SK-N-SH (cell line): ENCODE measurements around the gene VGLL4. TPM values are rescaled to one million over a fixed set of nuclear protein-coding genes. Genes with fewer than 3 reads are reported as not detected.

Experiments used
- CTCF ChIA-PET: fragments of 300-600, 350-600 bp; formaldehyde crosslinking; extraction: SDS; loops from one replicate; lab custom pipeline; 2021; lab: Yijun Ruan, JAX
- POLR2A ChIA-PET: fragments of 350-600 bp; sonication (Branson Sonifier 250); formaldehyde crosslinking; extraction: SDS; loops from one replicate; lab custom pipeline; 2020; ENCODE audit warnings: antibody characterized with exemption, inconsistent platforms; lab: Yijun Ruan, JAX
- DNase-seq: peaks from one replicate; pipeline ENCODE4 v3.0.0; 2012
- H2AFZ ChIP-seq: fragments of 200-600 bp; sonication (generic); 2 replicates; pipeline ENCODE4 v1.8.1; 2016; ENCODE audit warnings: antibody characterized with exemption, mild to moderate bottlenecking, low read depth
- H3F3A ChIP-seq: fragments of 200-600 bp; sonication (generic); replicated peaks from 2 replicates; pipeline ENCODE3; 2016; ENCODE audit warnings: antibody characterized with exemption, mild to moderate bottlenecking; ENCODE audit not compliant: insufficient read depth
- H3K27ac ChIP-seq, 2 experiments: fragments of 200-500 bp in 1 of 2; fragments of 200-600 bp in 1 of 2; sonication (Bioruptor generic) in 1 of 2; sonication (generic), shearing (Covaris generic) in 1 of 2; 2 replicates each; pipeline versions ENCODE4 v1.5.1 to v1.6.1; 2014 to 2016; ENCODE audit warnings: low read depth in 2 of 2, inconsistent platforms in 1 of 2, low read length in 1 of 2, mild to moderate bottlenecking in 1 of 2, mixed read lengths in 1 of 2
- H3K27me3 ChIP-seq: fragments of 200-600 bp; sonication (generic), shearing (Covaris generic); 2 replicates; pipeline ENCODE4 v1.6.1; 2016; ENCODE audit warnings: mixed run types; ENCODE audit not compliant: insufficient read depth
- H3K36me3 ChIP-seq, 2 experiments: fragments of 200-500 bp in 1 of 2; fragments of 200-600 bp in 1 of 2; sonication (Bioruptor generic) in 1 of 2; sonication (generic) in 1 of 2; replicated peaks in 1 of 2; 2 replicates each; pipeline versions ENCODE3 to v1.5.1; 2014 to 2016; ENCODE audit warnings: low read length in 1 of 2, mild to moderate bottlenecking in 1 of 2; ENCODE audit not compliant: insufficient read depth in 2 of 2, control insufficient read depth in 1 of 2
- H3K4me1 ChIP-seq, 2 experiments: fragments of 200-500 bp in 1 of 2; fragments of 200-600 bp in 1 of 2; sonication (Bioruptor generic) in 1 of 2; sonication (generic), shearing (Covaris generic) in 1 of 2; 2 replicates each; pipeline versions ENCODE4 v1.5.1 to v1.6.1; 2014 to 2016; ENCODE audit warnings: low read depth in 1 of 2, low read length in 1 of 2, mixed run types in 1 of 2; ENCODE audit not compliant: insufficient read depth in 2 of 2, control insufficient read depth in 1 of 2
- H3K4me2 ChIP-seq: fragments of 200-600 bp; sonication (generic), shearing (Covaris generic); 2 replicates; pipeline ENCODE4 v1.6.1; 2017; ENCODE audit warnings: mixed run types
- H3K4me3 ChIP-seq, 2 experiments: fragments of 200-500 bp in 1 of 2; fragments of 200-600 bp in 1 of 2; sonication (Bioruptor generic) in 1 of 2; sonication (generic), shearing (Covaris generic) in 1 of 2; 2 replicates each; pipeline versions ENCODE4 v1.5.1 to v1.8.1; 2014 to 2016; ENCODE audit warnings: low read depth in 2 of 2, inconsistent platforms in 1 of 2, low read length in 1 of 2, mild to moderate bottlenecking in 1 of 2, mixed read lengths in 1 of 2, moderate library complexity in 1 of 2
- H3K79me2 ChIP-seq: fragments of 200-600 bp; sonication (generic); 2 replicates; pipeline ENCODE4 v1.8.1; 2017; ENCODE audit warnings: mild to moderate bottlenecking; ENCODE audit not compliant: insufficient read depth
- H3K9ac ChIP-seq: fragments of 200-600 bp; sonication (generic); 2 replicates; pipeline ENCODE4 v1.6.1; 2017; ENCODE audit warnings: mixed run types
- H3K9me2 ChIP-seq: fragments of 200-600 bp; sonication (generic); 2 replicates; pipeline ENCODE4 v1.6.1; 2017; ENCODE audit warnings: mixed run types
- H3K9me3 ChIP-seq: fragments of 200-600 bp; sonication (generic); 2 replicates; pipeline ENCODE4 v1.6.1; 2017; ENCODE audit warnings: mixed run types, mild to moderate bottlenecking, moderate library complexity
- H4K20me1 ChIP-seq: fragments of 200-600 bp; sonication (generic); 2 replicates; pipeline ENCODE4 v1.6.1; 2017; ENCODE audit warnings: mild to moderate bottlenecking, mixed run types; ENCODE audit not compliant: insufficient read depth
- CHD2 ChIP-seq: fragments of 150-350 bp; IDR thresholded peaks from 2 replicates; pipeline ENCODE4 v1.6.1; 2018; ENCODE audit warnings: low read length; ENCODE audit not compliant: partially characterized antibody
- CTCF ChIP-seq: fragments of 200-600 bp; sonication (generic); IDR thresholded peaks from 2 replicates; pipeline ENCODE4 v1.6.1; 2017; ENCODE audit warnings: antibody characterized with exemption, mild to moderate bottlenecking, moderate library complexity
- ELF1 ChIP-seq: IDR thresholded peaks from 2 replicates; pipeline ENCODE4 v1.4.0; 2012
- EP300 ChIP-seq, 2 experiments: IDR thresholded peaks; 2 replicates each; pipeline versions ENCODE4 v1.4.0 to v1.6.1; 2012; ENCODE audit warnings: borderline replicate concordance in 1 of 2, low read depth in 1 of 2, low read length in 1 of 2
- EZH2phosphoT487 ChIP-seq: fragments of 200-600 bp; sonication (generic); IDR thresholded peaks from 2 replicates; pipeline ENCODE4 v1.6.1; 2017; ENCODE audit warnings: low read depth, mixed run types, mild to moderate bottlenecking, antibody characterized with exemption, moderate library complexity, borderline replicate concordance
- FOXM1 ChIP-seq: IDR thresholded peaks from 2 replicates; pipeline ENCODE4 v1.4.0; 2012; ENCODE audit warnings: low read depth, mild to moderate bottlenecking
- JUND ChIP-seq: IDR thresholded peaks from 2 replicates; pipeline ENCODE4 v1.4.0; 2012
- MAX ChIP-seq: IDR thresholded peaks from 2 replicates; pipeline ENCODE4 v1.4.0; 2012; ENCODE audit warnings: low read depth
- MEF2A ChIP-seq: IDR thresholded peaks from 2 replicates; pipeline ENCODE4 v1.4.0; 2012; ENCODE audit warnings: low read depth, borderline replicate concordance
- PBX3 ChIP-seq: IDR thresholded peaks from 2 replicates; pipeline ENCODE4; 2012
- RXRA ChIP-seq: IDR thresholded peaks from 2 replicates; pipeline ENCODE4 v1.4.0; 2012; ENCODE audit warnings: low read depth, mild to moderate bottlenecking, borderline replicate concordance
- SMC3 ChIP-seq: IDR thresholded peaks from 2 replicates; pipeline ENCODE4 v1.6.1; 2012; ENCODE audit warnings: low read depth, low read length, improper control_type of control experiment
- TCF12 ChIP-seq: IDR thresholded peaks from 2 replicates; pipeline ENCODE4 v1.4.0; 2012
- USF1 ChIP-seq: IDR thresholded peaks from 2 replicates; pipeline ENCODE4 v1.4.0; 2012; ENCODE audit warnings: low read depth, borderline replicate concordance
- ZBTB33 ChIP-seq: IDR thresholded peaks from 2 replicates; pipeline ENCODE4 v1.4.0; 2012; ENCODE audit warnings: low read depth, borderline replicate concordance
- WGBS: methylation state at CpG from one replicate; pipeline ENCODE4 v1.1.6; 2017; ENCODE audit warnings: low lambda C conversion rate; 5-methylcytosine and 5-hydroxymethylcytosine counted together
- polyA plus RNA-seq, 3 experiments: library from polyadenylated mRNA; depleted of rRNA; stranded (reverse); fragments of >200 nt; gene quantifications; 2 replicates each; pipeline ENCODE4 v1.2.3, GENCODE V29; 2012

The VGLL4 gene
- polyA plus RNA-seq, 1 of the 3 experiments (the other 2 are of a cell fraction), result 48.9 TPM

- no peaks in the 10 kb centered on the region for H3K27me3 ChIP-seq
- H3F3A ChIP-seq, result peaks cover 37% of the 10 kb centered on the region
- peaks cover 0 to 11% of the 10 kb centered on the region in 2 experiments for H3K36me3 ChIP-seq
- POLR2A ChIA-PET, result no interaction called here
- 94% methylated on average over 6 of the region's 6 CpGs for WGBS
- peaks cover 96% of the 10 kb centered on the region for H4K20me1 ChIP-seq
- H3K9ac ChIP-seq, result no peak overlapping the region
- no peak for TF ChIP-seq JUND
- TF ChIP-seq PBX3, result no peak
- no peak for TF ChIP-seq EP300 (IDR thresholded peaks at IDR 0.05; ENCODE audit: borderline replicate concordance in 1 of 2, low read depth in 1 of 2, low read length in 1 of 2)
- TF ChIP-seq USF1, result no peak
- TF ChIP-seq CHD2, result no peak
- no peak for TF ChIP-seq RXRA
- no peak for TF ChIP-seq MAX
- TF ChIP-seq FOXM1, result no peak
- no peak for TF ChIP-seq ELF1
- no peak for TF ChIP-seq CTCF
- TF ChIP-seq SMC3, result no peak
- no peak for TF ChIP-seq TCF12
- TF ChIP-seq MEF2A, result no peak
- TF ChIP-seq ZBTB33, result no peak
- TF ChIP-seq EZH2phosphoT487, result no peak
- TF ChIP-seq, all 33 proteins: peak for 0
- no peak for DNase-seq
- CTCF ChIA-PET, result interaction anchor here (1.4 to 2.4 kb wide), 2 partner anchors 10 to 31 kb away, joined by 3 to 7 read pairs; no protein-coding TSS in a partner anchor
- Histone ChIP-seq H2AFZ (no peak overlapping the region), H3K4me3 (no peak overlapping the region), H3K79me2 (peaks cover 96% of the 10 kb centered on the region), H3K4me2 (no peak overlapping the region), H3K27ac (peak overlapping the region in 1 of 2 experiments; percentile 22; a peak in 1 of 4 replicates), H3K9me2 (no peaks in the 10 kb centered on the region), H3K4me1 (peaks cover 28 to 37% of the 10 kb centered on the region in 2 experiments; a peak in 3 of 4 replicates), H3K9me3 (no peaks in the 10 kb centered on the region)
Measured at GRCh38 chr3:11606865-11607440, 36.8 kb downstream of the VGLL4 start.
